T-helper 1 cell (primary cell): ENCODE results near the gene MACROD1.
A peak's percentile ranks its signal among the peaks of the same experiment; 100 is the strongest.

Experiments used
- DNase-seq, 5 donors: peaks; one replicate each; pipeline ENCODE4 v3.0.0-alpha.2; 2012 to 2020

Gene MACROD1

GRCh38 chr11:64008914-64009633 is 156.8 kb downstream of the MACROD1 start:
- no peak for DNase-seq

- DNase-seq: no peak
Observed at GRCh38 chr11:64008283-64008913, 157.5 kb downstream of the MACROD1 start.

- DNase-seq: no peak
Observed at GRCh38 chr11:64007629-64008282, 158.2 kb downstream of the MACROD1 start.

GRCh38 chr11:64007160-64007628 is 158.7 kb downstream of the MACROD1 start:
- no peak for DNase-seq

- DNase-seq: no peak
Observed at GRCh38 chr11:64006398-64006797, 159.5 kb downstream of the MACROD1 start.

GRCh38 chr11:64005691-64006090 is 160.2 kb downstream of the MACROD1 start:
- DNase-seq: no peak

- no peak for DNase-seq
Observed at GRCh38 chr11:64004590-64004984, 161.3 kb downstream of the MACROD1 start.

GRCh38 chr11:64003807-64004589 is 161.9 kb downstream of the MACROD1 start:
- no peak for DNase-seq

- no peak for DNase-seq
Observed at GRCh38 chr11:64001484-64002420, 164.2 kb downstream of the MACROD1 start.

- no peak for DNase-seq
Observed at GRCh38 chr11:64000740-64001483, 165.0 kb downstream of the MACROD1 start.

GRCh38 chr11:64000026-64000739 is 165.7 kb downstream of the MACROD1 start:
- peak; percentile 60 to 78 (median 68) for DNase-seq

GRCh38 chr11:63999349-64000025 is 166.4 kb downstream of the MACROD1 start:
- DNase-seq: peak; percentile 36 to 57 (median 50)

- no peak for DNase-seq
Observed at GRCh38 chr11:63998558-63999348, 167.2 kb downstream of the MACROD1 start.

GRCh38 chr11:63997801-63998337 is 168.0 kb downstream of the MACROD1 start:
- no peak for DNase-seq

- no peak for DNase-seq
Observed at GRCh38 chr11:63997104-63997700, 168.7 kb downstream of the MACROD1 start.

GRCh38 chr11:63996512-63996911 is 169.4 kb downstream of the MACROD1 start:
- no peak for DNase-seq

GRCh38 chr11:63993993-63994392 is 171.9 kb downstream of the MACROD1 start:
- DNase-seq: no peak

- no peak for DNase-seq
Observed at GRCh38 chr11:63993100-63993499, 172.8 kb downstream of the MACROD1 start.
